ENCODE results near the gene KRTAP12-4. TPM values are rescaled to one million over a fixed set of nuclear protein-coding genes. Genes with fewer than 3 reads are reported as not detected.
"Not testable (repeated sequence)": the region's sequence is repeated elsewhere in the genome, so short reads cannot be mapped to it uniquely, and the experiment has no call there.

KRTAP12-4 gene
- total RNA-seq, 1 experiment from 2014 or later: not detected

- no peak for TF ChIP-seq CTCF (IDR thresholded peaks at IDR 0.05; ENCODE audit: unreplicated experiment)
- no TSS peak for BruUV-seq (replicated peaks)
- no peaks in the 10 kb centered on the region for H3K4me1 Mint-ChIP-seq (ENCODE audit: insufficient read depth, unreplicated experiment)
- POLR2A ChIA-PET: no interaction called here
- H3K27me3 Mint-ChIP-seq (ENCODE audit: insufficient read depth, unreplicated experiment): peaks cover 92% of the 10 kb centered on the region
- H3K9me3 Mint-ChIP-seq (ENCODE audit: unreplicated experiment): no peaks in the 10 kb centered on the region
- no peaks in the 10 kb centered on the region for H3K36me3 Mint-ChIP-seq (ENCODE audit: insufficient read depth, unreplicated experiment)
- H3K27ac Mint-ChIP-seq (ENCODE audit: low read depth, unreplicated experiment): no peak overlapping the region
- CTCF ChIA-PET: interaction anchor here (1.4 kb wide), 1 partner anchor 56 kb away, joined by 3 read pairs; no protein-coding TSS in a partner anchor
- H3K4me3 Mint-ChIP-seq (ENCODE audit: unreplicated experiment): no peak overlapping the region
- no peak for DNase-seq (ENCODE audit: unreplicated experiment)
- intact Hi-C loops (cut with micrococcal nuclease): no loop called here
Observed at GRCh38 chr21:44686000-44686781, 31.7 kb upstream of the KRTAP12-4 start.

DNA sequence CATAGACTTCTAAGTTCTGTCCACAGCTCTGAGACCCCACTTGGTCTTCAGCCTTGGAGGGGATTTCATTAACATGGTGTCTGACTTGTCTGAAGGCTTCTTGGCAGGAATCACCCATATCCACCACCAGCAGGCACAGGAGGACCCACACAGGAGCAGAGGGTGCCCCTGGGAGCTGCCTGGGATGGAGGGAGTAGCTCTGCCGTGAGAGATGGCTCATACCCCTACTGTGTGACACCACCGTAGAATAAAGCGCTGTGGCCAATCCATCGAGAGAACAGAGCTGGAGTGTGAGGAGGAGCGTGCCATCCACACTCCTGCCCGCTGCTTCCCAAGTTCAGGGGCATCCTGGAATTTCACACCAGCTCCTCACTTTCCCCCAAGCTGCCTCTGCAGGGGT, 30.6 kb upstream of the KRTAP12-4 start:
- H3K27ac Mint-ChIP-seq (ENCODE audit: low read depth, unreplicated experiment); H3K36me3 Mint-ChIP-seq (ENCODE audit: insufficient read depth, unreplicated experiment); POLR2A ChIA-PET; DNase-seq (ENCODE audit: unreplicated experiment); intact Hi-C loops (cut with micrococcal nuclease); H3K4me1 Mint-ChIP-seq (ENCODE audit: insufficient read depth, unreplicated experiment); H3K4me3 Mint-ChIP-seq (ENCODE audit: unreplicated experiment); BruUV-seq (replicated peaks); H3K9me3 Mint-ChIP-seq (ENCODE audit: unreplicated experiment): not testable (repeated sequence)
- CTCF ChIA-PET: interaction anchor here (1.4 kb wide), 1 partner anchor 57 kb away, joined by 3 read pairs; no protein-coding TSS in a partner anchor
- H3K27me3 Mint-ChIP-seq (ENCODE audit: insufficient read depth, unreplicated experiment): peaks cover 92% of the 10 kb centered on the region

DNA sequence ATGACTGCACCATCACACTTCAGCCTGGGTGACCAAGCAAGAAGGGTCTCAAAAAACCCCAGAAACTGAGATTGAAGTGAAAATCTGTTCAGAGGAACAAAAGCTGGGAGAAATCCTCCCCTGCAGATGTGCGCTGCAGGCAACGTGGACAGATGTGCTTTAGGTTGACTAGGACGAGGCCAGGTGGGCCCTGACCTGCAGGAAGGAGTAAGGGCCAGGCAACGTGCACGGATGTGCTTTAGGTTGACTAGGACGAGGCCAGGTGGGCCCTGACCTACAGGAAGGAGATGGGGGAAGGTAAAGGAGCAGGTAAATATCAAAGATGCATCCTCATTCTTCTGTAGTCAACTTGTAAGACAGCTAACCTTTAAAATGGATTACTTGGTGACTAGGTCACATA, 30.0 kb upstream of the KRTAP12-4 start:
- H3K36me3 Mint-ChIP-seq (ENCODE audit: insufficient read depth, unreplicated experiment): no peaks in the 10 kb centered on the region
- TF ChIP-seq CTCF (IDR thresholded peaks at IDR 0.05; ENCODE audit: unreplicated experiment): no peak
- H3K4me3 Mint-ChIP-seq (ENCODE audit: unreplicated experiment): no peak overlapping the region
- H3K27me3 Mint-ChIP-seq (ENCODE audit: insufficient read depth, unreplicated experiment): peaks cover 92% of the 10 kb centered on the region
- H3K27ac Mint-ChIP-seq (ENCODE audit: low read depth, unreplicated experiment): no peak overlapping the region
- H3K9me3 Mint-ChIP-seq (ENCODE audit: unreplicated experiment): no peaks in the 10 kb centered on the region
- H3K4me1 Mint-ChIP-seq (ENCODE audit: insufficient read depth, unreplicated experiment): no peaks in the 10 kb centered on the region
- intact Hi-C loops (cut with micrococcal nuclease): no loop called here
- ChIA-PET POLR2A (no interaction called here), CTCF (interaction anchor here (0.5 to 1.4 kb wide), 2 partner anchors 58 to 453 kb away, joined by 3 read pairs; no protein-coding TSS in a partner anchor)
- no TSS peak for BruUV-seq (replicated peaks)
- DNase-seq (ENCODE audit: unreplicated experiment): no peak

- Mint-ChIP-seq H3K27ac (ENCODE audit: low read depth, unreplicated experiment) (no peak overlapping the region), H3K36me3 (ENCODE audit: insufficient read depth, unreplicated experiment) (no peaks in the 10 kb centered on the region), H3K9me3 (ENCODE audit: unreplicated experiment) (no peaks in the 10 kb centered on the region), H3K4me3 (ENCODE audit: unreplicated experiment) (no peak overlapping the region), H3K4me1 (ENCODE audit: insufficient read depth, unreplicated experiment) (no peaks in the 10 kb centered on the region), H3K27me3 (ENCODE audit: insufficient read depth, unreplicated experiment) (peaks cover 96% of the 10 kb centered on the region)
- BruUV-seq (replicated peaks): no TSS peak
- POLR2A ChIA-PET: no interaction called here
- DNase-seq (ENCODE audit: unreplicated experiment): no peak
- no peak for TF ChIP-seq CTCF (IDR thresholded peaks at IDR 0.05; ENCODE audit: unreplicated experiment)
- CTCF ChIA-PET: interaction anchor here (0.5 to 0.8 kb wide), 3 partner anchors 59 to 454 kb away, joined by 3 read pairs; no protein-coding TSS in a partner anchor
- intact Hi-C loops (cut with micrococcal nuclease): no loop called here
Observed at GRCh38 chr21:44684077-44684476, 29.6 kb upstream of the KRTAP12-4 start.

All from MCF 10A (cell line).